Femur (tissue), 1 donor: ENCODE data around the gene TNFRSF12A.
A peak's percentile ranks its signal among the peaks of the same experiment; 100 is the strongest.

ENCODE experiments used
- DNase-seq: peaks from one replicate; pipeline ENCODE4 v3.0.0-alpha.2; 2017

Gene TNFRSF12A

GRCh38 chr16:3012828-3013420 lies 7.2 kb upstream of the TNFRSF12A start, which contains the start of gene CLDN9:
Gene CLDN9 (plus strand): TSS chr16:3012923. CDS start chr16:3013363, 440 bp downstream.
- DNase-seq, result no peak

DNA sequence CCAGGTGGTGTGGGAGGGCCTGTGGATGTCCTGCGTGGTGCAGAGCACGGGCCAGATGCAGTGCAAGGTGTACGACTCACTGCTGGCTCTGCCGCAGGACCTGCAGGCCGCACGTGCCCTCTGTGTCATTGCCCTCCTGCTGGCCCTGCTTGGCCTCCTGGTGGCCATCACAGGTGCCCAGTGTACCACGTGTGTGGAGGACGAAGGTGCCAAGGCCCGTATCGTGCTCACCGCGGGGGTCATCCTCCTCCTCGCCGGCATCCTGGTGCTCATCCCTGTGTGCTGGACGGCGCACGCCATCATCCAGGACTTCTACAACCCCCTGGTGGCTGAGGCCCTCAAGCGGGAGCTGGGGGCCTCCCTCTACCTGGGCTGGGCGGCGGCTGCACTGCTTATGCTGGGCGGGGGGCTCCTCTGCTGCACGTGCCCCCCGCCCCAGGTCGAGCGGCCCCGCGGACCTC lies 6.6 kb upstream of the TNFRSF12A start:
- DNase-seq, result no peak

- DNase-seq, result no peak
These were observed 6.0 kb upstream of the TNFRSF12A start for GRCh38 chr16:3013998-3014690.

- no peak for DNase-seq
These were observed 5.2 kb upstream of the TNFRSF12A start for GRCh38 chr16:3014971-3015370.

GRCh38 chr16:3015865-3016521 lies 4.2 kb upstream of the TNFRSF12A start:
- no peak for DNase-seq

DNA sequence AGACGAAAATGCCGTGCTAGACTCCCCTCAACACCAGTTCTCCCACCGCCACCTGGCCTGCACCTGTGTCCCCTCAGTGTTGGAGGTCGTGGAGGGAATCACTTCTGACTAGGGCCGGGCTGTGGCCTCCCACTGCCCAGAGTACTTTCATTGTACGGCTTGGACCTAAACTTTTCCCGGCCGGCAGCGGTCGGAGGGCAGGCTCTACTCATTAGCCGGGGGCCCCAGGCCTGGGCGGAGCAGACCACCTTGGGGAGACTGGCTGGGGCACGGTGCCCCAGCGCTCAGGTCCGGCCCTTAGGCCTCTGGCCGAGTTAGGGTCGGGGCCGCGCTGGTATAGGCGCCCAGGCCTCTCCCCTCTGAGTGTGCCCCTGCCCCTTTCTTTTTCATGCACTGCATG lies 2.8 kb upstream of the TNFRSF12A start:
- no peak for DNase-seq

DNA sequence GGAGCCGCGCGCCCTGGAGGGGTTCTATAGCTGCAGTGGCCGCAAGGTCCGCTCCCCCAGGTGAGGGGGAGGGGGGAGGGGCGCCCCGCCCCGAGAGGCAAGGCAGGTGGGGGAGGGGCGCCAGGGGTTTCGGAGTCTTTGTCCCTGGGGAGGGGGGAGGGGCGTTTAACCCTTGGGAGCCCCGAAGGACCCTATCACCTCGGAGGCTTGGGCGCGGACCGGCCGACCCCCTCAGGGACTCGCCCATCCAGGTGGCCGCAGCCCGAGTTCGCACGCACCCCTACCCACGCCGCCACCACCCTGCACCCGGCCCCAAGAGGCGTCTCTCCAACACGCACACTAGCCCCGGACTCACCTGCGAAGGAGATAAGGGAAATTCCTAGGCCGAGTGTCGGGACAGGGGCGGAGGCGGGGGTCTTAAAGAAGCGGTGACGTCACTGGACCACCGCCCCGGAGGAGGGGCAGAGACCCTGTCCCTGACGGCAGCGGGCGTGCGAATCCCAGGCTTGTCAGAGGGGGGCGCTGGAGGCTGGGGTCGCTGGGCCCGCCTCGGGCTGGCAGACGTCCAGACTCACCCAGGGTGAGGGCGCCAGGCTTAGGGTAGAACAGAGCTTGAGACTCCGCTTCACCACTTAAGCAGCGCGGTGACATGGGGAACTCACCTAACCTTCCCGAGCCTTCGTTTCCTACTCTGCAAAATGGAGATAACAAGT lies 2.2 kb upstream of the TNFRSF12A start, which contains the start of gene CLDN6:
TSS of gene CLDN6 (minus strand) at position 390 of the 713 bp plus-strand sequence. CDS start 2,162 bp downstream, outside the sequence.
- DNase-seq, result no peak

GRCh38 chr16:3019594-3020246 lies 448 bp upstream of the TNFRSF12A start:
- no peak for DNase-seq

DNA sequence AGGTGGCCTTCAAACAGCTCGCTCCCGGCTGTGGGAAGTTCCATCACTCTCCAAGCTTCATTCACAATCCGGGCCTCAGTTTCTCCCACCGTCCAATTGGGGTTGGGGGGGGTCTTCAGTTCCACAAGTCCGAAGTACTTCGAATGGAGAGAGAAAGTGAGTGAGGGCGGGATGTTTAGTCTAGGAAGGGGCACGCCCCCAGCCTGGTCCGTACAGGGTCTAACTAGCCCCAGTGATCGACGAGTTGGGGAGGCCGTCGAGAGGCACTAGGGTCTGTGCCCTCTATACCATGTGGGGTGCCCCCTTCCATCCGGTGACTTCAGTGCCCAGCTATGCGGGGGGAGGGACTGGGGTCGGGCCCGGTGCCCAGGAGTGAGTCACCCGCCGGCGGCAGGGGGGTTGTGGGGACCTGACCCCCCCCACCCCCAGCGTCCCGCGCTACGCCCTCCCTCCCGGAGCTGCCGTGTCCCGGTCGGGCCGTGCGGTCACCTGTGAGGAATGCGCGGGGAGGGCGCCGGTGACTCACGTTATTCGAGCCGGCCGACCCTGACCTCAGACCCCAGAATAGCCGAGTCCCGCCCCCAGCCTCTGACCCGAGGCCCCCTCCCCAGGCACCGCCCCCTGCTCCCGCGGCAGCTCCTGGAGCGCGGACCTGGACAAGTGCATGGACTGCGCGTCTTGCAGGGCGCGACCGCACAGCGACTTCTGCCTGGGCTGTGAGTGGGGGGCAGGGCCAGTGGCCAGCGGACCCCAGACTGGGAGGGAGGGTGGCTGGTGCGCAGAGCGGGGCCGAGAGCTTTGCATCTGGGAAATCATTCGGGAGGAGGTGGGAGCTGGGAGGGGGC lies 658 bp downstream of the TNFRSF12A start:
- DNase-seq, result peak; percentile 83

DNA sequence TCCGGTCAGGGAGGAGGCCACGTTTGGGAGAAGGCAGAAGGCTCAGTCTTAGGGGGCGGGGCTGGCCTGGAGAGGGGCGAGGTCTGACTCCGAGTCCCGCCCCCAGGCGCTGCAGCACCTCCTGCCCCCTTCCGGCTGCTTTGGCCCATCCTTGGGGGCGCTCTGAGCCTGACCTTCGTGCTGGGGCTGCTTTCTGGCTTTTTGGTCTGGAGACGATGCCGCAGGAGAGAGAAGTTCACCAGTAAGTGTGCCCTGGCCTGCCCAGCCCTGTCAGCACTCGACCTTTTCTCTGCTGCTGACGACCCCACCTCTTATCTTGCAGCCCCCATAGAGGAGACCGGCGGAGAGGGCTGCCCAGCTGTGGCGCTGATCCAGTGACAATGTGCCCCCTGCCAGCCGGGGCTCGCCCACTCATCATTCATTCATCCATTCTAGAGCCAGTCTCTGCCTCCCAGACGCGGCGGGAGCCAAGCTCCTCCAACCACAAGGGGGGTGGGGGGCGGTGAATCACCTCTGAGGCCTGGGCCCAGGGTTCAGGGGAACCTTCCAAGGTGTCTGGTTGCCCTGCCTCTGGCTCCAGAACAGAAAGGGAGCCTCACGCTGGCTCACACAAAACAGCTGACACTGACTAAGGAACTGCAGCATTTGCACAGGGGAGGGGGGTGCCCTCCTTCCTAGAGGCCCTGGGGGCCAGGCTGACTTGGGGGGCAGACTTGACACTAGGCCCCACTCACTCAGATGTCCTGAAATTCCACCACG lies 1.5 kb downstream of the TNFRSF12A start:
- peak; percentile 88 for DNase-seq

- peak; percentile 94 for DNase-seq
These were observed 2.1 kb downstream of the TNFRSF12A start for GRCh38 chr16:3022208-3022683.

DNA sequence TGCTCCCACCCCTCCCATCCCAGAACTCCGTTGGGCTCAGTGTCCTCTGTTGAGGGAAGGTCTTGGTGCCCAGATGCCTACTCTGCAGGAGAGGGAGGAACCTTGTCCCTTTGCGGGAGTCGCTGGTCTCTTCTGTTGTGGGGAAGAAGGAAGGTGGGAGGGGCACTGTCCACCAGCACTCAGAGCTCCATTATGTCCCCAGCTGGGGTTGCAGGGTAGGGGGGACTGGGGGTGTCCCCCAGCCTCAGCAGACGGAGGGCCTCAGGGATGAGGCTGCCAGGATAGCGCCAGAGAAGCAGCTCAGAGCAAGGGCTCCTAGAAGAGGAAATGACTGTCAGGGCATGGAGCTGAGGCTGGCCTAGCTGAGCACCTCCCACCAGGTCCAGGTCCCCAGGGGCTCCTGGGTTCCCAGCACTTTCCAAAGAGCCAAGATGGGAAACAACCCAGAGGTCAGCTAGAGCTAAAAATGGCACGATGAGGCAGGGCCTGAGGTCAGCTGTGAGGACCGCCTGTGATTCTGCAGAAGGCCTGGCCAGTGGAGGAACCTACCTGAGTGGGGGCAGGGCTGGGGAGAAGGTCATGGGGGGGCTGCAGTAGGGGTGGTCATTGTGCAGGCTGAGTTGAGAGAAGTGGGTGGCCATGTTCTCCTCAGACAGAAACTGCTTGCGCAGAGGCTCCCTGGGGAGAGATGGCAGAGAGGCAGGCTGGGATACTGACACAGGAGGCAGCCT lies 2.7 kb downstream of the TNFRSF12A start:
- DNase-seq, result no peak

DNA sequence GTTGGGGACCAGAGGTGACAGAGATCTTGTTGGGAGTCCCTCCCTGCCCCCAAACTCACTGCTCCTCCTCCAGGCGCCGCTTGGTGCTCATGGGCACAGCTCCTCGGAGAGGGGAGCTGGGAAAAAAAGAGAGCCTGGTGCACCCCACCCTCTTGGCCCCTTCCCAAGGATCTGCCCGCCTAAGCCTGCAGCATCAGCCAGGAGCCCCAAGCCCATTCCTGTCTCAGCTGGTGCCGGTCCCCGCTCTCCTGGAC lies 3.2 kb downstream of the TNFRSF12A start:
- peak; percentile 79 for DNase-seq

DNA sequence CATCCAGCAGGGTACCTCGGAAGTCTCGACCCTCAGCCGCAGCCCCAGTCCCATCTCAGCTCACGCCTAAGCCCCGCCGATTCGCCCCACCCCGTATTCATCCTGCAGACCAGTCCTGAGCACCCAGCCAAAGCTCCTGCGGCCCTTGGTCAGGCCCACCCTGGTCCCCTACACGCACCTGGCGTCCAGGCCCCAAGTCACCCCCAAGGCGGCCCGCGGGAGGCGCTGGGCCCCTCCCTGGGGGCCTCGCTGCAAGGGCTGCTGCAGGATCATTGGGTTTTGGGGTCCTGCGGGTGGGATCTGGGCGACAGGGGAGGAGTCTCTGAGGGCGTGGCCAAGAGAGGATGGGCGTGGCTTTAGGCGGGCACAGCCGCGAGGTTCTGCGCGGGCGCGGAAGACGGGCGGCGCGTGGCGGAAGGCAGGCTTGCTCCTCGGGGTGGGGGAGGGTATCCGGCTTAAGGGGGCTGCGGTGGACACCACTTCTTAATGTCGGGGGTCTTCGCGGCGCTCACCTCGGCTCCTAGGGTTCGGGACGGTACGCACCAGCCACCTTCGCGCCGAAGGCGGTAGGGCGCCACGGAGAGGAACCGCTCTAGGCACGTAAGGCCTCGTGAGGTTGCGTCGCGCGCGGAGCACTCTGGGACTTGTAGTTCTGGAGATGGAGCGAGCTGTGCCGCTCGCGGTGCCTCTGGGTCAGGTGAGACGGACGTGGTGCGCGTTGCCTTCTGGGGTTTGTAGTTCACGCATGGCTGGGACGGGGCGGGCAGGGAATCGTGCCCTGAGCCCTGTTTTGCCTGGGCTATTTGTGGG lies 3.7 kb downstream of the TNFRSF12A start, which contains the start of the genes HCFC1R1 and THOC6:
TSS of gene HCFC1R1 (minus strand) at position 274 of the 810 bp plus-strand sequence. CDS start at position 273, 1 bp downstream.
TSS of gene THOC6 (plus strand) at position 367 of the 810 bp plus-strand sequence. CDS start at position 659, 292 bp downstream.
- DNase-seq, result peak; percentile 97

DNA sequence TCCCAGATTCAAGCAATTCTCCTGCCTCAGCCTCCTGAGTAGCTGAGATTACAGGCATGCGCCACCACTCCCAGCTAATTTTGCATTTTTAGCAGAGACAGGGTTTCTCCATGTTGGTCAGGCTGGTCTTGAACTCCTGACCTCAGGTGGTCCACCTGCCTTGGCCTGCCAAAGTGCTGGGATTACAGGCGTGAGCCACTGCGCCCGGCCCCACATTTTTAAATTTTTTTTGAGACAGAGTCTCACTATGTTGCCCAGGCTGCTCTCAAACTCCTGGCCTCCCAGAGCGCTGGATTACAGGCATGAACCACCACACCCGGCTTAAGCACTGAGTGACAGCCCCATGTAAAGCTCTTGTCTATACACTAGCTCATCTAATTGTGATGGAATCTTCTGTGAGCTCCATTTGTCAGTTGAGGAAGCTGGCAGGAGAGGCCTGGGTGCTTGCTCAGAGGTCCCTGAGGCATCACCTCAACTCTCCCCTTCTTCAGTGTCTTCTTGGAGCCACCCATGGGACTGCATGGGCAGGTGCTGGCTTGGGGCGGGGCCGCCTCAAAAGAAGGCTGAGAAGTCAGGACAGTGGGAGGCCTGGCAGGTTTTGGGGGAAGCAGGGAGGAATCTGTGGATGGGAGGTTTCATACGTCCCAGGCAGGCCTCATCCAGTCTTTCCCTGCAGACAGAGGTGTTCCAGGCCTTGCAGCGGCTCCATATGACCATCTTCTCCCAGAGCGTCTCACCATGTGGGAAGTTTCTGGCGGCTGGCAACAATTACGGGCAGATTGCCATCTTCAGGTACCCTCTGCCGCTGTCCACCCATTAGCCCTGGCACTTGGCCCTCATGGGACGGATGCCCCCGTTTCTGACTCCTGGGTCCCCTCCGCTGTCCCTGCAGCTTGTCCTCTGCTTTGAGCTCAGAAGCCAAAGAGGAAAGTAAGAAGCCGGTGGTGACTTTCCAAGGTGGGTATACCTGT lies 5.1 kb downstream of the TNFRSF12A start:
- no peak for DNase-seq

DNA sequence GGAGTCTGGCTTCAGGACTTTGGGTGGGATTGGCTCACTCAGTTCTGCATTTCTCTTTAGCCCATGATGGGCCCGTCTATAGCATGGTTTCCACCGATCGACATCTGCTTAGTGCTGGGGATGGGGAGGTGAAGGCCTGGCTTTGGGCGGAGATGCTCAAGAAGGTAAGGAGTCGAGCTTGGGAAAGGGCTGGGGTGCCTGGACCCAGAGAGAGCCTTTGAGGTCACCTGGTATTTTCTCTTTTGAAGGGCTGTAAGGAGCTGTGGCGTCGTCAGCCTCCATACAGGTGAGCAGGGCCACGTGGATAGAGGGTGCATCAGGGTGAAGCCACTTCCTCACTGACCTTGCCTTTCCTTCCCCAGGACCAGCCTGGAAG lies 5.8 kb downstream of the TNFRSF12A start:
- DNase-seq, result no peak

GRCh38 chr16:3026609-3027488 lies 6.7 kb downstream of the TNFRSF12A start:
- no peak for DNase-seq
